ENCODE results near the gene CTTNBP2.

The CTTNBP2 gene

DNA sequence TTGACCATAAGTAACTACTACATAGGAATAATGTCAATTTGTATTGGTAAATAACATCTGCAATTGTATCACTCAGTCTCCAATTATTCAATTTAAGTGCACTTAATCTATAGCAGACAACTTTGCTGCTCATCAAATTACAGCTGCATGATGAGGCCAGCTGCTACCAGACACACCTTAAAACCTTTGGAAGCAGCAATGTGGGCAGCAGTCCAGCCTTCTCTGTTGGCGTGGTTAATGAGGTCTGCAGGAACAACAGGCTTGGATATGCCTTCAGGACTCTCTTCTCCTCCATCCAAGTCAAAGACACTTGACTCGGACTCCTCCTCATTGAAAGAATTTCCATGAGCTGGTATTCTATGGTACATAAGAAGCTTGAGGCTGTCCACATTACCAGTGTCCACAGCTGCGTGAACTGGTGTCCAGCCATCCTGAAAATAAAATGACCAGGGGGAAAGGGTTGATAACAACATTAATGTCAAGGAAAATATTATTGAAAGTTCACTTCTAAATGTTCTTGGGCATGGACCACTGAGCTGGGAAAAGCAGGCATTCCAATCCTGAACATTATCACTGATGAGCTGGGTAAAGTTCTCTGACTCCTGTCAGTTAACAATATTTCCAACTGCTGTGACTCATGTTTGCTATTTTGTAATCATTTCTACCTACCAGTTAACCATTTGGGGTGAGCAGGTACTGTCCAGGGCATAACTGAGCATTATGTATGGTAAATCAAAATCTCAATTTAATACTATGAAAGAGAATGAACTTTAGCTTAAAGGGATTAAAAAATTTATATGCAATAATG, 95.7 kb downstream of the CTTNBP2 start:
- peaks cover 59% of the 10 kb centered on the region for H3K36me3 Mint-ChIP-seq (ENCODE audit: low read depth)
- no peaks in the 10 kb centered on the region for H3K27me3 Mint-ChIP-seq (ENCODE audit: low read depth)
- TF ChIP-seq, protein P1, sequence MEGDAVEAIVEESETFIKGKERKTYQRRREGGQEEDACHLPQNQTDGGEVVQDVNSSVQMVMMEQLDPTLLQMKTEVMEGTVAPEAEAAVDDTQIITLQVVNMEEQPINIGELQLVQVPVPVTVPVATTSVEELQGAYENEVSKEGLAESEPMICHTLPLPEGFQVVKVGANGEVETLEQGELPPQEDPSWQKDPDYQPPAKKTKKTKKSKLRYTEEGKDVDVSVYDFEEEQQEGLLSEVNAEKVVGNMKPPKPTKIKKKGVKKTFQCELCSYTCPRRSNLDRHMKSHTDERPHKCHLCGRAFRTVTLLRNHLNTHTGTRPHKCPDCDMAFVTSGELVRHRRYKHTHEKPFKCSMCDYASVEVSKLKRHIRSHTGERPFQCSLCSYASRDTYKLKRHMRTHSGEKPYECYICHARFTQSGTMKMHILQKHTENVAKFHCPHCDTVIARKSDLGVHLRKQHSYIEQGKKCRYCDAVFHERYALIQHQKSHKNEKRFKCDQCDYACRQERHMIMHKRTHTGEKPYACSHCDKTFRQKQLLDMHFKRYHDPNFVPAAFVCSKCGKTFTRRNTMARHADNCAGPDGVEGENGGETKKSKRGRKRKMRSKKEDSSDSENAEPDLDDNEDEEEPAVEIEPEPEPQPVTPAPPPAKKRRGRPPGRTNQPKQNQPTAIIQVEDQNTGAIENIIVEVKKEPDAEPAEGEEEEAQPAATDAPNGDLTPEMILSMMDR (IDR thresholded peaks at IDR 0.05; ENCODE audit: unreplicated experiment in 3 of 3) = no peak

DNA sequence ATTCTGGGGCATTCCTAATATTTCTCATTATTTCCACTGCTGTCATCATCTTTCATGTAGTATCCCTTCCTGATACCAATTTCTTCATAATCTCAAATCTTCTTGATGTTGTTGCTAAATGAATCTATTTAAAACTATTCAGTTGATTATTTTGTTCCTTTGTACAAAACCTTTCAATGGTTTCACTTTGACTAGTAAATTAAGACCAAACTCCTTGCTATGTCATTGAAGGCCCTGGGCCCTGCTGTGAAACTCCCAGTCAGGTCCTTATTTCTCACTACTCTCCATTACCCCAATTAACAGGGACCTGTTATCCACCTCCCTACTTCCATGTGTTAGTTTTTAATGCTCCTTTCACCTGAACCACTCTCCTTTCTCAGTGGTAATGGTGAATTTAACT, 97.0 kb downstream of the CTTNBP2 start:
- peaks cover 61% of the 10 kb centered on the region for H3K36me3 Mint-ChIP-seq (ENCODE audit: low read depth)
- H3K4me3 Mint-ChIP-seq = no peak overlapping the region
- H3K4me1 Mint-ChIP-seq = no peaks in the 10 kb centered on the region
- H3K9me3 Mint-ChIP-seq = no peaks in the 10 kb centered on the region
- TF ChIP-seq, protein P1 (IDR thresholded peaks at IDR 0.05; ENCODE audit: unreplicated experiment in 3 of 3) = no peak
- no peaks in the 10 kb centered on the region for H3K27me3 Mint-ChIP-seq (ENCODE audit: low read depth)
- H3K27ac Mint-ChIP-seq = no peak overlapping the region

More for the DNA sequence above, 95.7 kb downstream of the CTTNBP2 start:
- Mint-ChIP-seq H3K4me3 (no peak overlapping the region), H3K9me3 (no peaks in the 10 kb centered on the region), H3K27ac (peak overlapping the region; percentile 23 to 58 (median 49)), H3K4me1 (peaks cover 2% of the 10 kb centered on the region)

GRCh38 chr7:117775801-117776200, 97.4 kb downstream of the CTTNBP2 start:
- no peak overlapping the region for H3K4me3 Mint-ChIP-seq
- no peaks in the 10 kb centered on the region for H3K4me1 Mint-ChIP-seq
- TF ChIP-seq, protein P1 (IDR thresholded peaks at IDR 0.05; ENCODE audit: unreplicated experiment in 3 of 3) = no peak
- no peaks in the 10 kb centered on the region for H3K9me3 Mint-ChIP-seq
- H3K27ac Mint-ChIP-seq = no peak overlapping the region
- no peaks in the 10 kb centered on the region for H3K27me3 Mint-ChIP-seq (ENCODE audit: low read depth)
- H3K36me3 Mint-ChIP-seq (ENCODE audit: low read depth) = peaks cover 57% of the 10 kb centered on the region

- Mint-ChIP-seq H3K27ac (no peak overlapping the region), H3K9me3 (no peaks in the 10 kb centered on the region), H3K27me3 (ENCODE audit: low read depth) (no peaks in the 10 kb centered on the region), H3K4me3 (no peak overlapping the region), H3K4me1 (no peaks in the 10 kb centered on the region), H3K36me3 (ENCODE audit: low read depth) (peaks cover 56% of the 10 kb centered on the region)
- TF ChIP-seq, protein P1 (IDR thresholded peaks at IDR 0.05; ENCODE audit: unreplicated experiment in 3 of 3) = no peak
Measured at GRCh38 chr7:117774943-117775342, 98.3 kb downstream of the CTTNBP2 start.

- Mint-ChIP-seq H3K4me1 (no peaks in the 10 kb centered on the region), H3K9me3 (no peaks in the 10 kb centered on the region), H3K27ac (peak overlapping the region; percentile 51 to 86 (median 82)), H3K36me3 (ENCODE audit: low read depth) (peaks cover 45% of the 10 kb centered on the region), H3K27me3 (ENCODE audit: low read depth) (no peaks in the 10 kb centered on the region), H3K4me3 (peak overlapping the region in 1 of 3 experiments; percentile 11)
- TF ChIP-seq, protein P1 (IDR thresholded peaks at IDR 0.05; ENCODE audit: unreplicated experiment in 3 of 3) = no peak
Measured at GRCh38 chr7:117772421-117772820, 100.8 kb downstream of the CTTNBP2 start.

DNA sequence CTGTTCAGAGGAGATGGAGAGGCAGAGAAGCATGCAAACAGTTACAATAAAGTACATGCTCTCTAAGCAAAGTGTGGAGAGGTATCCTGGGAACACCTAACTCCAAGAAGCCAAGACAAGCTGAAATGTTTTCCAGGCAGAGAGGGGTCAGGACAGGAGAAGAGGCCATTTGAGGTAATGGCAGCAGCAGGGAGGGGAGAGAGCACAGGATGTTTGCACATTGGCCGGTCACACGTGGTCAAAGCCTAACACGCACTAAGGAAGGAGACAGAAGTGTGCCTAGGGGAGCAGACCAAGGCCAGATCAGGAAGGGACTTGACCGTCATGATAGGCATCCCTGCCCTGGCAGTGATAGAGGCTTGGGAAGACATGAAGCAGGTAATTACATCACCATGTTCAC, 101.5 kb downstream of the CTTNBP2 start:
- Mint-ChIP-seq H3K27me3 (ENCODE audit: low read depth) (no peaks in the 10 kb centered on the region), H3K27ac (peak overlapping the region in 2 of 3 experiments; percentile 42 to 86), H3K36me3 (ENCODE audit: low read depth) (peaks cover 46% of the 10 kb centered on the region), H3K4me3 (no peak overlapping the region), H3K4me1 (no peaks in the 10 kb centered on the region), H3K9me3 (no peaks in the 10 kb centered on the region)
- TF ChIP-seq, protein P1 (IDR thresholded peaks at IDR 0.05; ENCODE audit: unreplicated experiment in 3 of 3) = no peak

Measured in nephron (organoid).